Caco-2 (cell line): ENCODE data around the gene GGN. TPM values are rescaled to one million over a fixed set of nuclear protein-coding genes. Genes with fewer than 3 reads are reported as not detected.

Experiments
- BruUV-seq: library from RNA; stranded (reverse); fragments of 400-500 nt; replicated peaks from 2 replicates; lab custom pipeline; 2021; lab: Mats Ljungman, UMichigan
- CTCF ChIA-PET: fragments of 300-600 bp; sonication (Branson Sonifier 250); formaldehyde crosslinking; loops from one replicate; lab custom pipeline; 2022; ENCODE audit warnings: antibody characterized with exemption; lab: Charles Lee
- POLR2A ChIA-PET: fragments of 300-600 bp; sonication (Branson Sonifier 250); formaldehyde crosslinking; loops from one replicate; lab custom pipeline; 2022; ENCODE audit warnings: antibody characterized with exemption; lab: Charles Lee
- DNase-seq, 2 experiments: peaks; one replicate each; pipeline versions ENCODE4 v3.0.0 to v3.0.0-alpha.2; 2020 to 2022
- H3K27me3 ChIP-seq: replicated peaks from 2 replicates; pipeline ENCODE4 v1.6.0; 2011; ENCODE audit warnings: low read length; ENCODE audit not compliant: control insufficient read depth, insufficient read depth
- H3K36me3 ChIP-seq: 2 replicates; pipeline ENCODE4 v1.5.1; 2011; ENCODE audit warnings: low read length; ENCODE audit not compliant: control insufficient read depth, insufficient read depth
- H3K4me1 ChIP-seq: fragments of 250-450 bp; sonication (Bioruptor Pico); 2 replicates; pipeline ENCODE4 v1.5.1; 2020; ENCODE audit warnings: mild to moderate bottlenecking
- H3K4me3 ChIP-seq: 2 replicates; pipeline ENCODE4 v1.5.1; 2011; ENCODE audit warnings: low read depth, mild to moderate bottlenecking, control low read depth, low read length
- H3K9me3 ChIP-seq: fragments of 250-450 bp; sonication (Bioruptor Pico); 2 replicates; pipeline ENCODE4 v1.5.1; 2020; ENCODE audit warnings: mild to moderate bottlenecking, moderate library complexity
- H3K27ac Mint-ChIP-seq: one replicate; pipeline ENCODE4 v1.8.0; 2022; ENCODE audit warnings: mixed read lengths; ENCODE audit not compliant: unreplicated experiment
- H3K27me3 Mint-ChIP-seq: one replicate; pipeline ENCODE4 v1.8.0; 2022; ENCODE audit warnings: mixed read lengths; ENCODE audit not compliant: insufficient read depth, unreplicated experiment
- H3K36me3 Mint-ChIP-seq: one replicate; pipeline ENCODE4 v1.8.0; 2022; ENCODE audit warnings: mild to moderate bottlenecking, mixed read lengths; ENCODE audit not compliant: insufficient read depth, unreplicated experiment
- H3K4me1 Mint-ChIP-seq: one replicate; pipeline ENCODE4 v1.8.0; 2022; ENCODE audit warnings: low read depth, mixed read lengths; ENCODE audit not compliant: unreplicated experiment
- H3K4me3 Mint-ChIP-seq: one replicate; pipeline ENCODE4 v1.8.0; 2022; ENCODE audit warnings: mild to moderate bottlenecking, moderate library complexity, mixed read lengths; ENCODE audit not compliant: unreplicated experiment
- H3K9me3 Mint-ChIP-seq: one replicate; pipeline ENCODE4 v1.8.0; 2022; ENCODE audit warnings: mixed read lengths; ENCODE audit not compliant: unreplicated experiment
- CTCF ChIP-seq, 2 experiments: fragments of 200-600 bp in 1 of 2; IDR thresholded peaks; 1 replicate in 1 of 2; 2 replicates in 1 of 2; pipeline versions ENCODE4 v1.5.1 to v1.8.0; 2011 to 2022; ENCODE audit warnings: antibody characterized with exemption in 1 of 2, control low read depth in 1 of 2, inconsistent platforms in 1 of 2, low read depth in 1 of 2, low read length in 1 of 2, mild to moderate bottlenecking in 1 of 2, moderate library complexity in 1 of 2; ENCODE audit not compliant: insufficient read depth in 1 of 2, severe bottlenecking in 1 of 2, unreplicated experiment in 1 of 2
- intact Hi-C: fragments of 100-400 bp; cut with micrococcal nuclease; formaldehyde crosslinking; loops from one replicate; pipeline ENCODE4 v1.10.0; 2022; ENCODE audit not compliant: unreplicated experiment
- total RNA-seq: library from RNA; stranded (reverse); gene quantifications from 2 replicates; pipeline ENCODE4 v1.2.3, GENCODE V29; 2022

Gene GGN
- total RNA-seq, 1 experiment from 2014 or later: 0.79 TPM

GRCh38 chr19:38384209-38385027, 3.4 kb downstream of the GGN start:
- ChIA-PET CTCF (interaction anchor here (0.6 to 1.2 kb wide), 2 partner anchors 10 to 18 kb away, joined by 3 to 7 read pairs; partner anchors contain the start of gene FAM98C), POLR2A (interaction anchor here (0.6 to 1.5 kb wide), 2 partner anchors 10 to 85 kb away, joined by 4 to 6 read pairs; partner anchors contain the start of gene PSMD8)
- intact Hi-C loops: no loop called here
- TF ChIP-seq CTCF (IDR thresholded peaks at IDR 0.05; ENCODE audit: insufficient read depth in 1 of 2, low read depth in 1 of 2, low read length in 1 of 2, severe bottlenecking in 1 of 2, unreplicated experiment in 1 of 2): peak in 1 of 2 experiments; percentile 27
- Histone ChIP-seq H3K4me1 (peaks cover 17% of the 10 kb centered on the region; the same call in 1 of the 2 replicates), H3K27me3 (no peaks in the 10 kb centered on the region), H3K36me3 (peaks cover 9% of the 10 kb centered on the region), H3K4me3 (no peak overlapping the region), H3K9me3 (no peaks in the 10 kb centered on the region)
- peaks cover 6% of the 10 kb centered on the region for H3K4me1 Mint-ChIP-seq
- BruUV-seq: no TSS peak
- H3K4me3 Mint-ChIP-seq: no peak overlapping the region
- no peaks in the 10 kb centered on the region for H3K9me3 Mint-ChIP-seq
- DNase-seq: peak in 1 of 2 experiments; percentile 32
- no peaks in the 10 kb centered on the region for H3K27me3 Mint-ChIP-seq
- H3K36me3 Mint-ChIP-seq: peaks cover 71% of the 10 kb centered on the region
- no peak overlapping the region for H3K27ac Mint-ChIP-seq

GRCh38 chr19:38383743-38384142, 4.1 kb downstream of the GGN start:
- Mint-ChIP-seq H3K27ac (no peak overlapping the region), H3K27me3 (no peaks in the 10 kb centered on the region), H3K4me1 (peaks cover 6% of the 10 kb centered on the region), H3K36me3 (peaks cover 77% of the 10 kb centered on the region), H3K4me3 (no peak overlapping the region), H3K9me3 (no peaks in the 10 kb centered on the region)
- peaks cover 9% of the 10 kb centered on the region for H3K36me3 ChIP-seq
- H3K27me3 ChIP-seq: no peaks in the 10 kb centered on the region
- TF ChIP-seq CTCF (IDR thresholded peaks at IDR 0.05; ENCODE audit: insufficient read depth in 1 of 2, low read depth in 1 of 2, low read length in 1 of 2, severe bottlenecking in 1 of 2, unreplicated experiment in 1 of 2): no peak
- H3K4me1 ChIP-seq: peaks cover 13% of the 10 kb centered on the region; the same call in 1 of the 2 replicates
- H3K4me3 ChIP-seq: no peak overlapping the region
- ChIA-PET CTCF (interaction anchor here (0.6 to 1.2 kb wide), 2 partner anchors 10 to 19 kb away, joined by 3 to 7 read pairs; partner anchors contain the start of gene FAM98C), POLR2A (interaction anchor here (1.5 kb wide), 1 partner anchor 9 kb away, joined by 4 read pairs; the partner anchor contains the start of gene PSMD8)
- no peak for DNase-seq
- no TSS peak for BruUV-seq
- H3K9me3 ChIP-seq: no peaks in the 10 kb centered on the region
- intact Hi-C loops: no loop called here

GRCh38 chr19:38383184-38383583, 4.7 kb downstream of the GGN start:
- intact Hi-C loops: no loop called here
- H3K4me1 Mint-ChIP-seq: peaks cover 6% of the 10 kb centered on the region
- H3K27me3 Mint-ChIP-seq: no peaks in the 10 kb centered on the region
- H3K36me3 Mint-ChIP-seq: peaks cover 81% of the 10 kb centered on the region
- no peaks in the 10 kb centered on the region for H3K9me3 Mint-ChIP-seq
- ChIA-PET POLR2A (no interaction called here), CTCF (no interaction called here)
- H3K27ac Mint-ChIP-seq: peak overlapping the region; percentile 64
- Histone ChIP-seq H3K9me3 (no peaks in the 10 kb centered on the region), H3K36me3 (peaks cover 9% of the 10 kb centered on the region), H3K27me3 (no peaks in the 10 kb centered on the region), H3K4me3 (no peak overlapping the region), H3K4me1 (peaks cover 12% of the 10 kb centered on the region; the same call in 1 of the 2 replicates)
- DNase-seq: peak in 1 of 2 experiments; percentile 63
- TF ChIP-seq CTCF (IDR thresholded peaks at IDR 0.05; ENCODE audit: insufficient read depth in 1 of 2, low read depth in 1 of 2, low read length in 1 of 2, severe bottlenecking in 1 of 2, unreplicated experiment in 1 of 2): no peak
- BruUV-seq: TSS peak; percentile 53
- H3K4me3 Mint-ChIP-seq: no peak overlapping the region
